B cell (primary cell): ENCODE measurements around the gene S100A14.

ENCODE experiments used
- EZH2 ChIP-seq: IDR thresholded peaks from 2 replicates; pipeline ENCODE4 v1.6.1; 2012; ENCODE audit warnings: borderline replicate concordance, low read depth, mild to moderate bottlenecking, moderate library complexity, low read length; ENCODE audit not compliant: insufficient read depth, poor library complexity, severe bottlenecking
- TF ChIP-seq, protein P1 (sequence below): fragments of 200-600 bp; IDR thresholded peaks from one replicate; pipeline ENCODE4 v1.8.0; 2022; ENCODE audit warnings: antibody characterized with exemption, mild to moderate bottlenecking

DNA sequence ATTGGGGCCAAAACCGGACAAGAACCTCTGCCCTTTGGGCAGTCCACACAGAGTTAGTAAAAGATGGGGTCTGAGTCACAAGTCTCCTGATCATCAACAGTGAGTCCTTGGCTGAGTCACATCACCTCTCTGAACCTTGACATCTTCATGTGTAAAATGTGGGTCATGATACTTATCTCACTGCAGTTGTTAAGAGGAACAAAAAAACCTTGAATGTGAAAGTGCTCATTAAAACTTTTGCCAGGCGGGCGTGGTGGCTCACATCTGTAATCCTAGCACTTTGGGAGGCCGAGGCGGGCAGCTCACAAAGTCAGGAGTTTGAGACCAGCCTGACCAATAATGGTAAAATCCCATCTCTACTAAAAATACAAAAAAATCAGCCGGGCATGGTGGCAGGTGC is 18.9 kb downstream of the S100A14 start:
- TF ChIP-seq, protein P1, sequence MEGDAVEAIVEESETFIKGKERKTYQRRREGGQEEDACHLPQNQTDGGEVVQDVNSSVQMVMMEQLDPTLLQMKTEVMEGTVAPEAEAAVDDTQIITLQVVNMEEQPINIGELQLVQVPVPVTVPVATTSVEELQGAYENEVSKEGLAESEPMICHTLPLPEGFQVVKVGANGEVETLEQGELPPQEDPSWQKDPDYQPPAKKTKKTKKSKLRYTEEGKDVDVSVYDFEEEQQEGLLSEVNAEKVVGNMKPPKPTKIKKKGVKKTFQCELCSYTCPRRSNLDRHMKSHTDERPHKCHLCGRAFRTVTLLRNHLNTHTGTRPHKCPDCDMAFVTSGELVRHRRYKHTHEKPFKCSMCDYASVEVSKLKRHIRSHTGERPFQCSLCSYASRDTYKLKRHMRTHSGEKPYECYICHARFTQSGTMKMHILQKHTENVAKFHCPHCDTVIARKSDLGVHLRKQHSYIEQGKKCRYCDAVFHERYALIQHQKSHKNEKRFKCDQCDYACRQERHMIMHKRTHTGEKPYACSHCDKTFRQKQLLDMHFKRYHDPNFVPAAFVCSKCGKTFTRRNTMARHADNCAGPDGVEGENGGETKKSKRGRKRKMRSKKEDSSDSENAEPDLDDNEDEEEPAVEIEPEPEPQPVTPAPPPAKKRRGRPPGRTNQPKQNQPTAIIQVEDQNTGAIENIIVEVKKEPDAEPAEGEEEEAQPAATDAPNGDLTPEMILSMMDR = no peak
- TF ChIP-seq EZH2 = no peak
